Mucosa of descending colon (tissue), 3 donors: ENCODE data around the gene PELI3. TPM values are rescaled to one million over a fixed set of nuclear protein-coding genes. Genes with fewer than 3 reads are reported as not detected.

ENCODE experiments used
- ATAC-seq: fragments of 200-7000 bp; cut with Tn5 transposase; one replicate; pipeline ENCODE4 v1.9.1; 2020; ENCODE audit warnings: mild to moderate bottlenecking, moderate library complexity
- DNase-seq, 3 donors: peaks; one replicate each; pipeline ENCODE4 v3.0.0-alpha.2; 2020
- H3K36me3 ChIP-seq: fragments of 200-600 bp; one replicate; pipeline ENCODE4 v1.8.0; 2021; ENCODE audit warnings: low read depth, mild to moderate bottlenecking
- H3K4me1 ChIP-seq: fragments of 200-600 bp; one replicate; pipeline ENCODE4 v1.8.0; 2021; ENCODE audit warnings: low read depth, mild to moderate bottlenecking
- H3K4me3 ChIP-seq: fragments of 200-600 bp; one replicate; pipeline ENCODE4 v1.8.0; 2021; ENCODE audit warnings: mild to moderate bottlenecking
- H3K9me3 ChIP-seq: fragments of 200-600 bp; one replicate; pipeline ENCODE4 v1.8.0; 2021; ENCODE audit warnings: mild to moderate bottlenecking
- CTCF ChIP-seq: fragments of 200-600 bp; IDR thresholded peaks from one replicate; pipeline ENCODE4 v1.8.0; 2022; ENCODE audit warnings: antibody characterized with exemption, mild to moderate bottlenecking
- intact Hi-C, 2 donors: fragments of 100-400 bp; cut with DNase I in 1 of 2; cut with micrococcal nuclease in 1 of 2; formaldehyde crosslinking; loops; one replicate each; pipeline versions ENCODE4 v1.11.0 to v1.11.1; 2022; cut with DNase I, micrococcal nuclease
- total RNA-seq, 3 donors: library from RNA; stranded (reverse); fragmentation: NEBNext Ultra II Directional in 2 of 3; extraction: Animal tissue kit (Norgen Biotek cat#: 25700) in 2 of 3; gene quantifications; one replicate each; pipeline versions ENCODE4 v1.2.1 to v1.2.4, GENCODE V29; 2021 to 2023
- donor health status: DM: no; HTN: no; CAD: no; lungs with moderate emphysema.
- donor health status: DM: no; HTN: no; CAD: no.
- donor health status: DM: no; HTN: yes; CAD: no.

The PELI3 gene
- total RNA-seq, 3 donors from 2014 or later = 2.8 to 25.5 (median 3.6) TPM

- no peak for TF ChIP-seq CTCF
- DNase-seq (no peak), ATAC-seq (no peak)
- H3K4me1 ChIP-seq = no peaks in the 10 kb centered on the region
- intact Hi-C loops = no loop called here
- no peaks in the 10 kb centered on the region for H3K9me3 ChIP-seq
- H3K4me3 ChIP-seq = no peak overlapping the region
- H3K36me3 ChIP-seq = no peaks in the 10 kb centered on the region
Measured at GRCh38 chr11:66494935-66495334, 28.2 kb downstream of the PELI3 start.

- intact Hi-C loops = no loop called here
- DNase-seq = no peak
Measured at GRCh38 chr11:66495401-66495854, 28.7 kb downstream of the PELI3 start.

GRCh38 chr11:66497206-66497605 is 30.5 kb downstream of the PELI3 start:
- Histone ChIP-seq H3K9me3 (no peaks in the 10 kb centered on the region), H3K4me3 (no peak overlapping the region), H3K36me3 (no peaks in the 10 kb centered on the region), H3K4me1 (no peaks in the 10 kb centered on the region)
- intact Hi-C loops = no loop called here
- no peak for DNase-seq
- TF ChIP-seq CTCF = no peak
- ATAC-seq = no peak

More at GRCh38 chr11:66495401-66495854, 28.7 kb downstream of the PELI3 start:
- no peak for ATAC-seq
- no peaks in the 10 kb centered on the region for H3K4me1 ChIP-seq
- no peaks in the 10 kb centered on the region for H3K9me3 ChIP-seq
- H3K4me3 ChIP-seq = no peak overlapping the region
- no peak for TF ChIP-seq CTCF
- H3K36me3 ChIP-seq = no peaks in the 10 kb centered on the region

- H3K4me3 ChIP-seq = no peak overlapping the region
- DNase-seq = no peak
- intact Hi-C loops = no loop called here
- no peaks in the 10 kb centered on the region for H3K4me1 ChIP-seq
- H3K9me3 ChIP-seq = no peaks in the 10 kb centered on the region
- H3K36me3 ChIP-seq = no peaks in the 10 kb centered on the region
- ATAC-seq = peak; percentile 89
- no peak for TF ChIP-seq CTCF
Measured at GRCh38 chr11:66498506-66498905, 31.8 kb downstream of the PELI3 start.

- no peak for TF ChIP-seq CTCF
- no peaks in the 10 kb centered on the region for H3K9me3 ChIP-seq
- no peak for ATAC-seq
- peaks cover 3% of the 10 kb centered on the region for H3K36me3 ChIP-seq
- no peaks in the 10 kb centered on the region for H3K4me1 ChIP-seq
- H3K4me3 ChIP-seq = no peak overlapping the region
- DNase-seq = no peak
- intact Hi-C loops = no loop called here
Measured at GRCh38 chr11:66505276-66505816, 38.6 kb downstream of the PELI3 start.

- intact Hi-C loops = no loop called here
- Histone ChIP-seq H3K4me1 (peaks cover 4% of the 10 kb centered on the region), H3K4me3 (no peak overlapping the region), H3K9me3 (no peaks in the 10 kb centered on the region), H3K36me3 (peaks cover 3% of the 10 kb centered on the region)
- no peak for DNase-seq
- TF ChIP-seq CTCF = no peak
- no peak for ATAC-seq
Measured at GRCh38 chr11:66509131-66509561, 42.4 kb downstream of the PELI3 start.
